Measurements from ENCODE around the gene IL19.
"Not testable (repeated sequence)": the region's sequence is repeated elsewhere in the genome, so short reads cannot be mapped to it uniquely, and the experiment has no call there.

IL19 gene

DNA sequence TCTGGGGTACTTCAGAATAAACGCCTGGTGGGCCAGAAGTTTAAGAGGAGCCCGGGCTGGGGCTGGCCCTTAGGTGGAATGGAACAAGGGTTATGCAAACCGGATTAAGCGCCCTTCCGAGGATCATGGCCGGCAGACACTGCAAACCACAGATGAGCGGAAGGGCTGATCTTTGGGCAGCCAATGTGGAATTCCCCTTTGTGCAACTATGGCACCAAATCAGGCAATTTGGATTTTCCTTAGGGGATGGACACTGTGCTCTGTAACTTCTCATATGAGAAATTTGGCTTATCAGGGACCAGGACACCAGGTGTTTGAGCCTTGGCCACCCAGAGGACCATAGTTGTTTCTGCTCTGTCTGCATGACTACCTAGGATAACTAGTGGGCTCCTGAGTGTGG, 7.5 kb downstream of the IL19 start:
- DNase-seq = no peak

DNA sequence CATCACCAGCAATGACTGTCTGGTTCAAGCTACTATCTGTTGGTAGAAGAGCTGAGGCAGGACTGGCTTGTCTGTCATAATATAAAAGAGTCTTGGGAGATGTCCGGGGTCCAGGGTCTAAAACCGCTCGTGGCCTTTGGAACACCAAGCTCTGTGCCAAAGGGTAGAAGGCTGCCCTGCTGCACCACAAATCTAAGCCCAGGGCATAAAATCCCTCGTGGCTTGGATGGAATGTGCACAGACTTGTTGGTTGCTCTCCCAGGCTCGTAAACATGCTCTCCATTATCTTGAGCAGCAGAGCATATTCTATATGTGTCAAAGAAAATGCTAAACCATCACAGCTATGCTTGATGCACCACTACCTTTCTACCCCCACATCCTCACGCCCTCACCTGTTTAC, 8.3 kb downstream of the IL19 start:
- not testable (repeated sequence) for DNase-seq

DNA sequence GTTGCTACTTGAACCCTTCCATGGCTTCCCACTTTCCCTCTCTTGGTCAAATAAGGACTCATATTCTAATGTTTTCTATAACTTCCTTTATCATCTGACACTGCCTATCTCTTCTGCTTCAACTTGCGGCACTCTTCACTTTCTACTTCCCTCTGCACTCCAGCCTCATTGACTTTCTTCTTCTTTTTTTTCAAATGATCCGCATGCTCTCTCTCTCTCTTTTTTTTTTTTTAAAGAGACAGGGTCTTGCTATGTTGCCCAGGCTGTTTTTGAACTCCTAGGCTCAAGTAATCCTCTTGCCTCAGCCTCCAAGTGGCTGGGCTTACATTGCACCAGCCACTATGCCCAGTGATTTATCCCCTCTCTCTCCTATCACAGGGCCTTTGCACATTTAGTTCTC, 9.1 kb downstream of the IL19 start:
- no peak for DNase-seq

DNA sequence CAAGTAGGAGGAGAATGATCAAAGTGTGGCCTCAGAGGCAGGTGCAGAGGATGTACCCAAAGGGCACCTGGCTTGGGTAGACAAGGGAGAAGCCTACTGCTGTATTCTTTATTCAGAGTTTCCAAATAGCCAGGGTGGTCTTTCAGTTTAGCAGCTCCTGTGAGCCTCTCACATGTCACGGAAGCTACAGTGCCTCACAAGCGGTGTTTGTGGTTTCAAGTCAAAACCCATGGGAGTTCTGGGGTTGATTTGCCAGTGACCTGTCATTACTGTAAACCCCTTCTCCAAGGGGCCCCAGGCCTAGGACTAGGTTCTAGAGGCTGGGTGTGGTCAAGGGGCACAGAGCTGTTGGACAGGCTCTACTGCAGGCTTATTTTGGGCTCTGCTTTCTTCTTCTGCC, 11.9 kb downstream of the IL19 start:
- no peak for DNase-seq

DNA sequence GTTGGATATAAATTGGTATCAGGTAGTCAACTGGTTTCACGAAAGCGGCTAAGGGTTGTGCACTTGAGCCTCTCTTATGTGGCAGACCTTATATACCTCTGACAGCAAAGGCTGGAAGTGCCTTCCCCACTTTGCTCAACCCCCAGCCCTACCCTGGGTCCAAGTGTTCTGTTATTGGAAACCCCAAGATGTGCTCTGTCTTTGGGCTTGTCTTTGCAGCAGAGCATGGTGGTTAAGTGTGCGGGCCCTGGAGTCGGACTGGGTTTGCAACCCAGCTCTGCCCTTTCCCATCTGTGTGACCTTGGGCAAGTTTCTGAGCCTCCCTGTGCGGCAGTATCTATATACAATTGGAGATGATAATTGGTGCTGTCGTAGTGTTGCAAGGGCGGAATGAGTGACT, 12.9 kb downstream of the IL19 start:
- DNase-seq = no peak

DNA sequence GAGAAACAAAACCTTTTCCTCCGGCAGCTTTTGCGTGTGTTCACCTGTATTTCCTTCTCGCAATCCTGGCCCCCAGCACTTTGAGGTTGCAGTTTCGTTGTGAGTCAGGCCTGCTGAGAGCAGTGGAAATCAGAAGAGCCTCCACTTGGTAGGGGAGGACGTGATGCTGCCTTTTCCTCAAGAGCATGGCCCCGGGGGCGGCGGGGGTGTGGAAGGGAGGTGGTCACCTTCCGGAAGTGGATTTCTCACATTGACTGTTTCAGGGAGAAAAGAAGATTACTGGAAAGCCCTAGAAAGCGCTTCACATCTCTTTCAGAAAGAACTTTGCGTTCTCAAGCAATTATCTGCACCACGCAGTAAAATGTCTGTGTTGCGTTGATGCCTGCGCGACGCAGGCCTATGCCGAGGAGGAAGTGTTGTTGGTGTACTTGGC, 13.9 kb downstream of the IL19 start:
- DNase-seq = peak; percentile 90 to 94

DNA sequence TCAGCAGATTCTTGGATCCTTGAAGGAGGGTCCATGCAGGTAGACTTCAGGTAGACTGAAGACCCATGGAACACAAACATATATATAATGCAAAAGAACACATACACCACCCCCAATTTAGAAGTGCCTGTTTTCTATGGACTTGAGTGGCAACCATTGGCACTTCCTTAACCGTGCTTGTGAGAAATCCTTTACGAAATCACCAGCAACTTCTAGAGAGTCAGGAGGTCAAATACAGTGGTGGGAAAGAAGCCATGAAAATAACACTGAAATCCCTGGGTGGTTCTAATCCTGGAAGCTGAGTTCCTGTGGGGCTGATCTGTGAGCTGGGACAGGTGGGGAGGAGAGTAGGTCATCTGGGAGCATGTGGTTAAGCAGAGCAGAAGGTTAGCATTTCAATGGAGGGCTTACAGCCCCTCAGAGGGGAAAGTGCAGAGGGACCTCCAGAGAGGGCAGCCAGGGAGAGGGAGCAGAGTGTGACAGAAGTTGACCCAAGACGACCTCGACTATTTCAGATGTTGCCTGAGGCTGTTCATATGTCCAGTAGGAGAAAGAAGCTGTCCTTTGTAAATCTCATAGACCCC, 14.7 kb downstream of the IL19 start:
- no peak for DNase-seq

DNA sequence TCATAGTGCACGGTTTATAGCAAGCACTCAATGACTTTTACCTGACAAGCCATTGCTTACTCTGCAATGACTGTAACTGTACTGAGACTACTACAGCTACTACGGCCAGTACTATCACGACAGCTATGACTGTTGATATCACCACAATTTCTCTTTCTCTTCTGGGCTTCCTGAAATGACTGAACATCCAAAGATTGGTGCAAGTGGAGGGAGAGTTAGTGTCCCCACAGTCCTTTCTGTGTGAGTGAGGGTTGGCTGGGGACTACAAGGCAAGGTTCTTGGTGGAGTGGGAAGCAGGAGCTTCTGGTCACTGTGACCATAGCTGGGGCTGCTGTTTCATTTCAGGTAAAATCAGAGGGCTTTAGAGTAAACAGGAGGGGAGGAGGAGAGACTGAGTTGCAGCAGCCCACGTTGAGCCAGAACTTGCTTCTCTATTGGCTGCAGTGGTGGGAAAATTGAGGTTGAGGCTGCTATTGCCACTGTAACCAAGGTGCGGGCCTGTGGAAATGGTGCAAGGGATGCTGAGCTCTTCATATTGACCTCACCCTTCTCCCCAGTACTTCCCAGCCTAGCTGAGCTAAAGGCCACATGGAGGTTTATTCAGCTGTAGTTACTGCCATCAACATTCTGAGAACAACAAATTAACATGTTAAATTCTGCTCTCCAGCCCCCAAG, 15.8 kb downstream of the IL19 start:
- DNase-seq = no peak

DNA sequence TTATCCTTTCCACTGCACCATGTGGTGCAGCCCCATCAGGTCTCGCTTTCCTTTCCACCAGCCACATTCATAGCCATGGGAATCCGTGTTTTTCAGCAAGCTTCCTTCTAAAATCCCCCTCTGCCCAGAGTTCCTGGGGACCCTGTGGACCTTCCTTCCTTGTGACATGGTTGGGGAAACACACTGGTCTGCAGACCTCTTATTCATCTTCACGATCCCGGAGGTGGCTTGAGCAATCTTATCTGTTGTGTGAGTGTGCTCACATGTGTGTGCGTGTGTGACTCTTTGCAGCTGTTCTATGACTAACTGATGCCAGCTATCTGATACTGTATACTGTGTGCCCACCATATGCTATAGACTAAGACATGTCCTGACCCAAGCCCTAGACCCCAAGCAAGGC, 17.3 kb downstream of the IL19 start:
- DNase-seq = no peak

DNA sequence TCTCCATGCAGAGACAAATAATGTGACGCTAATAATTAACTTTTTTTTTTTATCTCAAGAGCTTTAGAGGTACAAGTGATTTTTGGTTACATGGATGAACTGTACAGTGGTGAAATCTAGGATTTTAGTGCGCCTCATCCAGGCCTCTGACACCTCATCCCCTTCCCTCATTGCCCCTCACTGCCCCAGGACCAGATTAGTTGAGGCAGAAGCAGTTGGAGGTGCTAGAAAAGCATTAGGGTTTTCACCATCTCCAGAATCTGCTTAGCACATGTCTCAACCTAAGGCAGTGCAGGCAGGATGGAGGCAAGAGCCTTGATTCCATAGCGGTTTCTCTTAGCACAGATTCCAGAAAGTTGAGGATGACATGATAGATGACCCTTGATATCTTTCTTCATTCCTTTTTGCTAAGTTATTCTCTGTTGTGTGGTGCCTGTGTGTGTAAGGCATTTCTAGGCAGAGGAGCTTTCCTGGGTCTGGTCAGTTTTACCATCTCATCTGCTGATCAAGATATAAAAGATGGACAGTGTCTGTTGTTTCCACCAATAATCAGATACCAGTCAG, 18.0 kb downstream of the IL19 start:
- no peak for DNase-seq

DNA sequence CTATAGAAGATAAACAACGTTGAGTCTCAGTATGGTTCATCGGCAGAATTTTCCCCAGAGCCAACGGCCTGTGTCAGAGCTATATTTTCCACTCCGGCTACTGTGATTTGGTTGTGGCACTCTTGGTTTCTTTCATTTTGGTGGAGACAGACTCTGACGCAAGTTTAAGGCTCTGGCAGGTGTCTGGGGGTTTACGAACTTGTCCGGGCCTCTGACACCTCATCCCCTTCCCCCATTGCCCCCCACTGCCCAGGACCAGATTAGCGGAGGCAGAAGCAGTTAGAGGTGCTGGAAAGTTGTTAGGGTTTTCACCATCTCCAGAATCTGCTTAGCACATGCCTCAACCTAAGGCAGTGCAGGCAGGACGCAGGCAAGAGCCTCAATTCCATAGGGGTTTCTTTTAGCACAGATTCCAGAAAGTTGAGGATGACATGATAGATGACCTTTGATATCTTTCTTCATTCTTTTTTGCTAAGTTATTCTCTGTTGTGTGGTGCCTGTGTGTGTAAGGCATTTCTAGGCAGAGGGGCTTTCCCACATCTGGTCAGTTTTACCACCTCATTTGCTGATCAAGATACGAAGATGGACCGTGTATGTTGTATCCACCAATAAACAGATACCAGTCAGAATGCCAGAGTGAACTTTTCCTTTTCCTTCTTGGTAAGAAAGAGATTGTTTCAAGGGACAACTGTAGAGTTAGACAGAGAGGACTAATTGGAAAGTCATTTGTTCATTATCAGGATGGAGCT, 20.1 kb downstream of the IL19 start:
- DNase-seq = no peak

DNA sequence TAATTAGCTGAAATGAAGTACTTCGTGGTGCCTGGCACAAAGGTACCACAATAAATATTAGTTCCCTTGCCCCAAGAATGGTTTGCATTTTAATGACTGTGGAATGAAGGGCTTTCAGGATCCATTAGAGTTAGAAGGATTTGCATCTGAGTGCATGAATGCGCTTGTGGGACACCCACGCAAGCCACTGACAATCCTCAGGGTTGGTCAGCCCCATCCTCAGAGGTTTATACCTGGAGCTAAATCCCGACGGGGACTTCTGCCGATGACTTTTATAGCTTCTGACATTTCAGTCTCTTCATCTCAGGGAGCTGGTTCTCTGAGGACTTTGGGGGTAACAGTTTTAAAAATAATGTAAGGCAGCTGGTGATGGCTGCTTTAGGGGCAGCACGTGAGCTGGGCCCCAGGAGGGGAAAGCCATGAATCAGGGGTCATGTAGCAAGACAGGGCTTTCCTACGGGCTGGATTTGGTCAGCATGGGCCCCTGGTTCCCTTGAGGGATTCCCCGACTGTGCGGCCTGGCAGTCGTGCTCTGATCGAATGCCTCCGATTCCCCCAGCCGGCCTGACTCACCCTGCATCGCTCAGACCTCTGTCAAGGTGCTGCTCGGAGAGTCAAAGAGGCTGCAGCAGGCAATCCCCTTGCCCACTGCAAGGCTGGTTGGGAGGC, 22.5 kb downstream of the IL19 start:
- no peak for DNase-seq

DNA sequence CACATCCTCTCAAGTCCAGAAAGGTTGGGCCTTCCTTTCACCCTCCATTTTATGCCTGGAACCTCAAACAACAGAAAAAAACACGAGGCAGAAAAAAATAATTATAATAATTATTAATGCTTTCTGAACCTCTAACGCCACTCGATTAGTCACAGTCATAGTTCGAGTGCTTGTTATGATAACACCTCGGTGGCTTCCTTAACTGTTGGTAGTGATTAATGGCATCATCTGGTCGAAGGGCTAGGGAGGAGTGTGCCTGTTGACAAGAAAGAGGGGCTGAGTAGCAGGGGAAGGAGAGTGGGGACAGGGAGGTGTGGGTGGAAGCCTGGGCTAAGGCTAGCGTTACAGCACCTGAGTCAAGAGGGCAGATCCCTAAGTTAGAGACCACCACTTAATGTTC, 23.0 kb downstream of the IL19 start:
- no peak for DNase-seq

DNA sequence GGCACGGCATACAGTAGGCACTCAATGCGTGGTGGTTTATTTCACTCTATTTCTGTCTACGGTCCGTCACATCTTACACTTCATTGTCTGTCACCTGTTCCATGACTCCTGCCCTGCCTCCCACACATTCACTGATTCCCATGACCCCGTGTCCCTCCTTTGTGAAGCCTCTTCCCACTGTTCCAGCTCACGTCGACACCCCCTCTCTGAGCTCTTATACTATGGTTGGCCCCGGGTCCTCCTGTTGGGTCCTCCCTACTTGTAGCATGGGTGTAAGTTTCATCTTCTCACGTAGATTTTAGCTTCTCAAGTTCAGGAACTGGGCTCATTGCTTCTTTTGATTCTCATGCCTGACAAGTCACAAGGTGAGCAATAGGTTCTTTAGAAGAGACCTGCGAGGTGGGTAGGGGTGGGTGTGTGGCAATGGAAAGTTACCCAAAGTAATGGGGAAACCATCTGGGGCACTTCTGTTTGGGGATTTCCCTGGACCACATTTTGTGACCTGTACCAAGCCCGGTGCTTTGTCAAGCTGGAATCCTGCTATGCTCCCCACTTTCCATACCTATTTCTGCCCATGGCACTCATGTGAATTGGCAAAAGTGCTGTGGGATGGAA, 23.8 kb downstream of the IL19 start:
- peak; percentile 69 to 70 for DNase-seq

DNA sequence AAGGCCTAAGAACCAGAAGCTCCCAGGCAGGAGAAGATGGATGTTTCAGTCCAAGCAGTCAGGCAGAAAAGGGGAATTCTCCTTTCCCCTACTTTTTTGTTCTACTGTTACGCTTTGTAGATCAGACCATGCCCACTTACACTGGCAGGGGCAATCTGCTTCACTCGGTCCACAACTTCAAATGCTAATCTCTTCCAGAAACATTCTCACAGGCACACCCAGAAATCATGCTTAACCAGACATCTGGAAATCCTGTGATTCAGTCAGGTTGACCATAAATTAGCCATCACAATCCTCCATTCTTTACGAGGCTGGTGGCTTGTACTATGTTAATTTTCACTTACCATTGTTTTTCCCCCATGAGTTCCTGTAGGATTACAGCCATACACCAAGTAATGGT, 25.5 kb downstream of the IL19 start:
- no peak for DNase-seq

DNA sequence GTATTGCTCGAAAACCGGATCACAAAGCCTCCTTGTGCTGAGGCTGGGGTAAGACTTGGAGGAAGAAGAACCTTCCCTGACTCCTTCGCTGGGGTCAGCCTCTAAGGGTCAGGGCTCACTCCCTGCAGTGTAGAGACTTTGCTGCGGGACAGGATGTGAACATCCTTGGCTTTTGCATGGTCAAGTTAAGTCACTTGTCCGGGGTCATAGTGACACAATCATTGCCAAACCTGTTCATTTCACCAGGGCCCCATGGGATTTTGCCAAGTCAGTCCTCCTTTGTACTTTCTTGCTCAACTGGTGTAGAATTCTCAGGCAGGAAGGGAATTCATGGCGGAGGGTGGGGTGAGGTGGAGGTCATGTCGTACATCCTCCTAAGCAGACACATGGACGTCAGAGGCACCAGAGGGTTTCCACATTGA, 26.4 kb downstream of the IL19 start:
- no peak for DNase-seq

DNA sequence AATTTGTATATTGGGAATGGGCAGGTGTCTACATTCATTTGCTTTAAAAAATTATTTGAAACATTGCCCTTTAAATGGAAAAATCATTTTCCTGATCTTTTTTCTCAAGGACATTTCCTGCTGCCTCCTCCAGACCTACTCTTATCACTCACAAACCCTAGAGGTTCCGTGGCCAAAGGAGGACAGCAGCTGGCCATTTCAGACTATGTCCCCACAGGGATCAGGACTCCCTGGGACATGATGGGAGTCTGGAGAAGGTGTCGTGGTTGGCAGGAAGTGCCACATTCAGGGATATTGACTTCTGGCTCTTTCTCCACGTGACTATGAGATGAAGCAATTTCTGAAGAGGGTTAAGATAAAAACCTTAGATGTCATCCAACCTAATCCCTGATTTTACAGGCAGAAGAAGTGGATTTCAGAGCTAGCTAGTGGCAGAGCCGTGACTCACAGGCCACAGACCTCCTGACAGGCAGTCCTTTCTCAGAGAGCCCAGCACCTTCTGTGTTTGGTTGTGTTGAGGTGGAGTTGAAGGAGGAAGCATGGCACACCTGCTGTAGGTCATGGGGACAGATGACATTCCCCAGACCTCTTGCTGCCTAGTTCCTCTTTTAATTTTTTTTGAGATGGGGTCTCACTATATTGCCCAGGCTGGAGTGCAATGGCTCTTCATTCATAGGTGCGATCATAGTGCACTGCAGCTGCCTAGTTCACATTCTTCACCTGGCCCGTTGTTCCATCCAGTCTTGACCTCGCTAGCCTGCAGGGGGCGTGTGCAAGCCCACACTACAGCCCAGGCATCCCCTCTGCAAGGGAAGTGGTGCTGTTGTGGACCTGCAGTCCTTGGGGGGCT, 27.2 kb downstream of the IL19 start:
- no peak for DNase-seq

DNA sequence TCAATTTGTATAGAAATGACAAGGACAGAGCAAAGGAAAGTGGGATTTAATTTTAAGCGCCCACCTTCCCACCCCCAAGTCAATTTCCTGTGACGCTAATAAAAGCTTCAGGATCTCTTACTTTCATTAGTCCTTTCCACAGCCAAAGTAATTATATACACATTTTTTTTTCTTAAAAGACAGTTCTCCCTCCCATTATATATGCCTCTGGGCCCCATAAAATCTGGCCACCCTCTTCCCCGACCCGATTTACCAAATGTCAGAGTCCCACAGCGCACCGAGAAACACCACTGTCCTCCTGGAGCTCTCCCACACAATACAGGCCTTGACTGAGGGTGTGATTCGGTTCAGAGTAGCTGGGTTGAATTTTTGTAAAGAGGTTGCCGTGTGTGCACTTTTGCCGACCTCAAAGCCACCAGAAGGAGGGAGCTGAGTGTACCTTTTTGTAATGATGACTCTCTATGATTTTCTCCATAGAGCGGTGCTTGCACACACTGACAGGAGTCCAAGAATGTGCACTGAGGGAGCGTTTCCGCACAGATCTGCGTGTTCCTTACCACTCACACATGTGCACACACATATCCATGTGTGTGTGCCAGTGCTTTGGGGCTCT, 27.9 kb downstream of the IL19 start:
- no peak for DNase-seq

DNA sequence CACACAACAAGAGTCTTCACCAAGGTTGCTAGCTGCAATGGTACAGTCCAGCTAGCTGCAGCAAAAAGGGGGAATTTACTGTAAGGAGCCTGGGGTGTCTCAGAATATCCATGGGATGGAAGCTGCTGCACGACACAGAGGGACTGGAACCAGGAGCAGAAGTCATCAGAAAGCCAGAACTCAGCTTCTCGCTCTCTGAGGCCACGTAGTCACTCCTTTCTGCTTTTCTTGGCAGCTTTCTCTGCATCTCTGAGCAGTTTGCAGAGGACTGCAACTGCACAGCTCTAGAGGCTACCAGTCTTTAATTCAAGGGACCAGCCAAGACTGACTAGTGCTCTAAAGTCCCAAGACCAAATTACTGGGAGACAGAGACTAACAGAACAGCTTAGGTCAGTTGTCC, 28.7 kb downstream of the IL19 start:
- no peak for DNase-seq

DNA sequence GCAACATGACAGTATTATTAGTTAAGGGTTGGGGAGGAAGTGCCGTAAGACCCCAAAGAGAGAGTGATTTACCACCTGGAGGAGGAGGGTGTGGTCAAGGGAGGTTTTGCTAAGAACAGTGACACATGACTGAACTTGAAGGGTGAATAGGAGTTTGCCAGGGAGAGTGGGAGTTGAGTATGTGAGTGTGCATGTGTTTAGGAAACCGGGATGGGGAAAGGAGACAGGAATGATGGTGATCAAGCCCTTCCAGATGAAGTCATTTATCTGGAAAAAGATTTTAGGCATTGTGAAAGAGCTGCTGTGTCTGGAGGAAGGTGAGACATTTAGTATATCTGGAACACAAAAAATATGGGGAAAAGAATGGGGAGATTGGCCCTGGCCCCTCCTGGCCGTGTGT, 29.8 kb downstream of the IL19 start:
- no peak for DNase-seq

DNA sequence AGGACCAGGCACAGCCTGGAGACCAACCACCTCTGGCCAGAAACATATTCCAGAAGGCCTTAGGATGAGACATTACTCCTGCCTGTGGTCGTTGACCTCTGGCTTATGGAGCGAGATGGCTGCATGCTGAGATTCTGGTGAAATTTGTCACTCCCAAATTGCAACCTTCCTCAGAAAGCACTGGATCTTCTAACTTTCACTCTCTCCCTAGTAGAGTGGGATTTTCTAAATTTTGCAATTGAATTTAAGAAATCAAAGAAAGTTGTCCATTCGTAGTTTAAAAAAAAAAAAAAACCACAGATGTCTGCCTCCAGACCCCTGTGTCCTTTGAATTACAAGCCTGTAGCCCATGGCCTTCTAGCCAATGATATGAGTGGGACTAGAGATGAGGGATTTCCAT, 30.3 kb downstream of the IL19 start:
- no peak for DNase-seq

DNA sequence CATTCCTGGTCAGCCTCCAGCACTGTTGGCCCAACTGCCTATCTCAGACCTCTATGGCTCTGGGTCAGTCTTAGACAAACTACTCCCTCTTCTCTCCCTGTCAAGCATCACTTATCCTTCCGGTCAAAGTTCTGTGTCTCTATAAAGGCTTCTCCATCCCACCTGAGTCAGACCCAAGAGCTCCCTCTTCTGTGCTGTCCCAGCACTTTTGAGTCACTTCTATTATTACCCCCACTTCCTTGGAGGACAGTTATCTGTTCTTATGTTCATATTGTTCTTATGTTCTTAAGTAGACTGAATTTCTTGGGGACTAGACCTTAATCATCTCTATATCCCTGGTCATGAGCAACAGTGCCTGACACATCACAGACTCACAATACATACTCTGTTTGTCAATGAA, 30.9 kb downstream of the IL19 start:
- no peak for DNase-seq
